WI38 (cell line): ENCODE results near the gene CPNE7.

Experiments
- H3K4me3 ChIP-seq: 2 replicates; pipeline ENCODE4 v1.5.1; 2011; ENCODE audit warnings: low read depth, mild to moderate bottlenecking, control low read depth, low read length
- TF ChIP-seq, protein P1 (sequence below): IDR thresholded peaks from 2 replicates; pipeline ENCODE4 v1.5.1; 2012; ENCODE audit warnings: low read depth, mild to moderate bottlenecking, control low read depth, low read length

The CPNE7 gene

DNA sequence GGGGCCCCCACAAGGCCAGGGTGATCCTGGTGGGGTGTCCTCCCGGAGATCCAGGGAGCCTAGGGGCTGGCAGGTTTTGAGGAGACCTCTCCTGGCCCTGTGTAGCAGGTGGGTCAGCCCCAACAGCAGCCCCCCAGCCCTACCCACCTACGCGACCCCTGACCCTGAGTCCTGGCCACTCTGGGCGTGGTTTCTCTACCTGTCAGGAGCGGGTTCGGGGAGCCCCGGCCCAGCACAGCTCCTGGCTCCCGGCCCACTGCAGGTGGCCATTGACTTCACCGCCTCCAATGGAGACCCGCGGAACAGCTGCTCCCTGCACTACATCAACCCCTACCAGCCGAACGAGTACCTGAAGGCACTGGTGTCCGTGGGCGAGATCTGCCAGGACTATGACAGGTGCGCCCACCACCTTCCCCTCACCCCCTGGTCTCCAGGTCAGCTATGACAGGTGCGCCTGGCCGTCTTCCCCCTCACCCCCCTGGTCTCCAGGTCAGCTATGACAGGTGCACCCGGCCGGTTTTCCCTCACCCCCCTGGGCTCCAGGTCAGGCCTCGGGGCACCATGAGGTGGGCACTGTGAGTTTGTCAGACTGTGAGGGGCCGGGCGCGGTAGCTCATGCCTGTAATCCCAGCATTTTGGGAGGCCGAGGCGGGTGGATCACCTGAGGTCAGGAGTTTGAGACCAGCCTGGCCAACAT, 13.0 kb downstream of the CPNE7 start:
- H3K4me3 ChIP-seq = no peak overlapping the region
- TF ChIP-seq, protein P1, sequence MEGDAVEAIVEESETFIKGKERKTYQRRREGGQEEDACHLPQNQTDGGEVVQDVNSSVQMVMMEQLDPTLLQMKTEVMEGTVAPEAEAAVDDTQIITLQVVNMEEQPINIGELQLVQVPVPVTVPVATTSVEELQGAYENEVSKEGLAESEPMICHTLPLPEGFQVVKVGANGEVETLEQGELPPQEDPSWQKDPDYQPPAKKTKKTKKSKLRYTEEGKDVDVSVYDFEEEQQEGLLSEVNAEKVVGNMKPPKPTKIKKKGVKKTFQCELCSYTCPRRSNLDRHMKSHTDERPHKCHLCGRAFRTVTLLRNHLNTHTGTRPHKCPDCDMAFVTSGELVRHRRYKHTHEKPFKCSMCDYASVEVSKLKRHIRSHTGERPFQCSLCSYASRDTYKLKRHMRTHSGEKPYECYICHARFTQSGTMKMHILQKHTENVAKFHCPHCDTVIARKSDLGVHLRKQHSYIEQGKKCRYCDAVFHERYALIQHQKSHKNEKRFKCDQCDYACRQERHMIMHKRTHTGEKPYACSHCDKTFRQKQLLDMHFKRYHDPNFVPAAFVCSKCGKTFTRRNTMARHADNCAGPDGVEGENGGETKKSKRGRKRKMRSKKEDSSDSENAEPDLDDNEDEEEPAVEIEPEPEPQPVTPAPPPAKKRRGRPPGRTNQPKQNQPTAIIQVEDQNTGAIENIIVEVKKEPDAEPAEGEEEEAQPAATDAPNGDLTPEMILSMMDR = no peak

DNA sequence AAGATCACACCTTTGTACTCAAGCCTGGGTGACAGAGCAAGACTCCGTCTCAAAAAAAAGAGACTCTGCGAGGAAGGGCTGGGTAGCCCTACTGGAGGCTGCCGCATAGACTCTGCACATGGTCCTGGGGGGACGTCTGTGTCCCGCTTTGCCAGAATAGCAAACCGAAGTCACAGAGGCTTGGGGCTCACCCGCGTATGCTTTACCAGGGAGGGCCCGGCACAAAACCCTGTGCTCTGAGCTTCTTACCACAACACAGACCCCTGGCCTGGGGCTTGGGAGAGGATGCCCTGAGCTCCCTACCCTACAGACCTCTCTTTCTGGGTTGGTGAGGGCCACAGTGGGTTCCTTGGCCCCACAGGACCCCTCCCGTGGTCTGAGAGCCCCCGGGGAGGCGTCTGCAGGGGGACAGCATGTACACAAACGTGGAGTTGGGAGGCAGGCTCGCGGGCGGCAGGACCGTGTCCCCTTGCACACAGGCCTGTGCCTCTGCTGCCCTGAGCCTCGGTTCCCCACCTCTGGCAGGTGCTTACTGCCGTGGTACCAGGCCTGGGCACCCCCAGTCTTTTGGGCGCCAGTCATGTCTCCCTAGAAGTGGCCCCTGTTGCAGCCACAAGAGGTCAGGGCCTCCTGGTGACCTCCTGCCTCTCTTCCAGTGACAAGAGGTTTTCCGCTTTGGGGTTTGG, 13.8 kb downstream of the CPNE7 start:
- TF ChIP-seq, protein P1 = no peak

DNA sequence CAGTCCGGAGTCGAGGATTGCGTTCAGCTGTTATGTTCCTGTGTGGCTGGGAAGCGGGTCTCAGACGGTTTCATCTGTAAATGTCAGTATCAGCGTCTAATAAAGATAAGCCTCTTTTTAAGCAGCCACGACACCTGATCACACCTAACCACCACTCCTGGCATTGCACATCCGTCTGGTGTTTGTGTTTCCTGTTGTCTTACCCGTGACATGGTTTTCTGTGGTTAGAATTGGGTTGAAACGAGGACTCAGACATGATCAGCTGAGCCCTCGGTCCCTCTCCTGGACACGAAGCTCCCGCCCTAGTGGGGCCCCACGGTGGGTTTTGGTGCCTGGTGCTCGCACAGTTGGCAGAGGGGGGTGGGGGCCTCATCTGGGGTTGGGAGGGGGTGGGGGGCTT, 18.3 kb downstream of the CPNE7 start:
- TF ChIP-seq, protein P1 = no peak
- no peak overlapping the region for H3K4me3 ChIP-seq

More for the DNA sequence above, 13.8 kb downstream of the CPNE7 start:
- H3K4me3 ChIP-seq = no peak overlapping the region

DNA sequence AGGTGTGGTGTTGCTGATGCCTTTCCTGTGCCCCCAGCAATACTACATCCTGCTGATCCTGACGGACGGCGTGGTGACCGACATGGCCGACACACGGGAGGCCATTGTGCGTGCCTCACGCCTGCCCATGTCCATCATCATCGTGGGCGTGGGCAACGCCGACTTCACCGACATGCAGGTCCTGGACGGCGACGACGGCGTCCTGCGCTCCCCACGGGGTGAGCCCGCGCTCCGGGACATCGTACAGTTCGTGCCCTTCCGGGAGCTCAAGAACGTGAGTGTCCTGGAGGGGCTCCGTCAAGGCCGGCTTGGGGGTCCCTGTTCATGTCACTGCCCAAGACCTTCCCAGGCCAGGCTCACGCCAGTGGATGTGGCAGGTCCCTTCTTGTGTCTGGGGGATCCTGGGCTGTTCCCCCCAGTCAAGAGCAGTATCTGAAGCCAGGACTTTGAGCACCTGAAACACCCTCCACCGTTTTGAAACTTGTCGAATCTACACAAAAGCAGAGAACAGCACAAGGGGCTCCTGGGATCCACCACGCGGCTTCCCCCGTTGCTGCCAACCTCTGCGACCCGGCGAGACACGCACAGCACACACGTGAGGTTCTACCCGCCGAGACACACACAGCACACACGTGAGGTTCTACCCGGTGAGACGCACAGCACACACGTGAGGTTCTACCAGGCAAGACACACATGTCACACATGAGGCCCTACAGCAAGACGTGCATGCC, 19.9 kb downstream of the CPNE7 start:
- TF ChIP-seq, protein P1 = no peak
- no peak overlapping the region for H3K4me3 ChIP-seq

DNA sequence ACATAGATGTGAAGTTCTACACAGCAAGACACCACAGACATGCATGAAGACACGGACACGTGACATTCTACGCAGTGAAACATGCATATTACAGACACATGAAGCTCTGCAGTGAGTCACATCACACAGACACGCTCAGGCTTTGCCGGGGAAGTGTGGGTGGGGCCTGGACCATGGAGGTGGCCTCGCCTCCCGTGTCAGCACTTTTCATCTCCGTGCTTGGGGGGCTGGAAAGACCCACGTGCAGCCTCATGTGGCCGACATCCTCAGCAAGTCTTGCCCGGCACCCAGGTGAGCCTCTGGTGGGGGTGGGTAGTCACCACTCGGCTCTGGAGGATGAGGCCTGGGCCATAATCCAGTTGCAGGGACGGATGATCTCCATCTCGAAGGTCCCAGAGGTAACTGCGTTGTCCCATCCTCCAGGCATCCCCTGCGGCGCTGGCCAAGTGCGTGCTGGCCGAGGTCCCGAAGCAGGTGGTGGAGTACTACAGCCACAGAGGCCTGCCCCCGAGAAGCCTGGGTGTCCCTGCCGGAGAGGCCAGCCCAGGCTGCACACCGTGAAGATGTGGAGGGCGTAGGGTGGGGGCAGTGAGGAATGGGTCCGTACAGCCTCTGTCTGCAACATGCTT, 20.6 kb downstream of the CPNE7 start:
- TF ChIP-seq, protein P1 = no peak
- H3K4me3 ChIP-seq = no peak overlapping the region

DNA sequence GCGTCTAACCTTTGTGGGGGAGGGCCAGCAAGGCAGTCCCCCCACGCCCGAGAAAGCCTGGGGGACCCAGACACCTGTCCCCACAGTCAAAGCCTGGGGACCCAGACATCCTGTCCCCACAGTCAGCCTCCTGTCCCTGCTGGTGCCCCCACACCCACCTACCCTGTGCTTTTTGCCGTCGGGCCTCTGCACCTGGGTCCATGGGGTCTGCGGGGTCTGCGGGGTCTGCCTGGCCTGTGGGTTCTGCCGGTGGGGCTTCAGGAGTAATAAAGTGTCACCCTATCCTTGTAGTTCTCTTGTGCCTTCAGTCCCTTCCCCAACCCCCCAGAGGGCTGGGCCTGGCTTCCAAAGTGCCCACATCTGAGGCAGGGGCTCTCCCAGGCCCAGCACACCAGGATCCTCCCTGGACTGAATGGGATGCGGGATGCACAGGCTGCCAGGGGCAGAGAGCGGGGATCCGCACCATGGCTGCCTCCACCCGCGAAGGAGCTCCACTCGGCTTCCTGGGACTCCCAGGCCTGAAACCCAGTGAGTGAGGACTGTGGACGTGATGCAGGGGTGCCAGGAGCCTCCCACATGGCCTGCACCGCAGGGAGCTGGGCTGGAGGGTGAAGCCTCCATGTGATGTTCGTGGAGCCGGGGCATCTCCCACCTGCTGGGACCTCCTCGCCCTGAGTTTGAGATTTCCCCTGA, 21.5 kb downstream of the CPNE7 start:
- H3K4me3 ChIP-seq = no peak overlapping the region
- TF ChIP-seq, protein P1 = no peak
